Measurements from ENCODE around the gene TANGO2.

Gene TANGO2

GRCh38 chr22:20014526-20015186 is 6.3 kb upstream of the TANGO2 start:
- peak in 1 of 2 experiments; percentile 65 for DNase-seq

- DNase-seq, result no peak
Measured at GRCh38 chr22:20015187-20015625, 5.7 kb upstream of the TANGO2 start.

- peak in 1 of 2 experiments; percentile 60 for DNase-seq
Measured at GRCh38 chr22:20015971-20016733, 4.8 kb upstream of the TANGO2 start.

- DNase-seq, result peak; percentile 87 to 98
Measured at GRCh38 chr22:20016734-20017621, 3.9 kb upstream of the TANGO2 start, which contains the start of gene ARVCF. Gene ARVCF (minus strand): TSS chr22:20016823. CDS start chr22:19990794, 26,029 bp downstream.

- no peak for DNase-seq
Measured at GRCh38 chr22:20017622-20017958, 3.3 kb upstream of the TANGO2 start.

- DNase-seq, result no peak
Measured at GRCh38 chr22:20018001-20018400, 2.9 kb upstream of the TANGO2 start.

- DNase-seq, result no peak
Measured at GRCh38 chr22:20019661-20020532, 1.0 kb upstream of the TANGO2 start.

GRCh38 chr22:20021196-20022181 is 579 bp downstream of the TANGO2 start:
- no peak for DNase-seq

GRCh38 chr22:20022231-20022977 is 1.5 kb downstream of the TANGO2 start:
- DNase-seq, result no peak

GRCh38 chr22:20022978-20023613 is 2.2 kb downstream of the TANGO2 start:
- no peak for DNase-seq

GRCh38 chr22:20024225-20024624 is 3.3 kb downstream of the TANGO2 start:
- DNase-seq, result no peak

GRCh38 chr22:20024650-20025397 is 3.9 kb downstream of the TANGO2 start:
- DNase-seq, result no peak

- DNase-seq, result no peak
Measured at GRCh38 chr22:20025401-20026203, 4.7 kb downstream of the TANGO2 start.

- no peak for DNase-seq
Measured at GRCh38 chr22:20026204-20026908, 5.4 kb downstream of the TANGO2 start.

- no peak for DNase-seq
Measured at GRCh38 chr22:20026996-20027601, 6.2 kb downstream of the TANGO2 start.

GRCh38 chr22:20027966-20028854 is 7.3 kb downstream of the TANGO2 start:
- peak in 1 of 2 experiments; percentile 33 for DNase-seq

Measured in NCI-H446 (cell line).